Stimulated activated CD8-positive, alpha-beta memory T cell treated with anti-CD3 and anti-CD28 coated beads, Interleukin-7, amount 100 ng/mL, for 48 hours (primary cell): Measurements from ENCODE around the gene SEZ6L.

Source experiments
- DNase-seq, 2 donors: peaks; one replicate each; pipeline ENCODE4 v3.0.0-alpha.2; 2020; ENCODE audit warnings: low read depth in 1 of 2; ENCODE audit errors: extremely low read depth in 1 of 2

Gene SEZ6L

GRCh38 chr22:26292667-26292995 lies 123.4 kb downstream of the SEZ6L start:
- no peak for DNase-seq

- no peak for DNase-seq
Measured at GRCh38 chr22:26295563-26296126, 126.4 kb downstream of the SEZ6L start.

- DNase-seq: no peak
Measured at GRCh38 chr22:26298605-26299310, 129.5 kb downstream of the SEZ6L start.

- DNase-seq: no peak
Measured at GRCh38 chr22:26302726-26303125, 133.5 kb downstream of the SEZ6L start.

- no peak for DNase-seq
Measured at GRCh38 chr22:26303475-26303874, 134.2 kb downstream of the SEZ6L start.

GRCh38 chr22:26304730-26305129 lies 135.5 kb downstream of the SEZ6L start:
- DNase-seq: no peak

GRCh38 chr22:26308467-26308866 lies 139.2 kb downstream of the SEZ6L start:
- no peak for DNase-seq

GRCh38 chr22:26310616-26311015 lies 141.4 kb downstream of the SEZ6L start:
- DNase-seq: no peak

- no peak for DNase-seq
Measured at GRCh38 chr22:26313291-26313690, 144.0 kb downstream of the SEZ6L start.

- no peak for DNase-seq
Measured at GRCh38 chr22:26314171-26314570, 144.9 kb downstream of the SEZ6L start.

GRCh38 chr22:26314656-26315055 lies 145.4 kb downstream of the SEZ6L start:
- DNase-seq: no peak

GRCh38 chr22:26316732-26317285 lies 147.5 kb downstream of the SEZ6L start:
- no peak for DNase-seq

GRCh38 chr22:26318975-26319374 lies 149.7 kb downstream of the SEZ6L start:
- no peak for DNase-seq

GRCh38 chr22:26320447-26320846 lies 151.2 kb downstream of the SEZ6L start:
- DNase-seq: no peak

GRCh38 chr22:26321469-26321913 lies 152.2 kb downstream of the SEZ6L start:
- DNase-seq: no peak

- DNase-seq: no peak
Measured at GRCh38 chr22:26322179-26322905, 153.1 kb downstream of the SEZ6L start.

- DNase-seq: no peak
Measured at GRCh38 chr22:26323013-26323412, 153.8 kb downstream of the SEZ6L start.

- DNase-seq: no peak
Measured at GRCh38 chr22:26324150-26324549, 154.9 kb downstream of the SEZ6L start.

- DNase-seq: no peak
Measured at GRCh38 chr22:26325641-26326040, 156.4 kb downstream of the SEZ6L start.

- DNase-seq: no peak
Measured at GRCh38 chr22:26326803-26327202, 157.5 kb downstream of the SEZ6L start.

GRCh38 chr22:26327306-26327705 lies 158.0 kb downstream of the SEZ6L start:
- no peak for DNase-seq

- DNase-seq: no peak
Measured at GRCh38 chr22:26328221-26328620, 159.0 kb downstream of the SEZ6L start.
